Ishikawa (cell line): ENCODE data around the gene YPEL5.

ENCODE experiments used
- CEBPB ChIP-seq: IDR thresholded peaks from 2 replicates; pipeline ENCODE4 v1.6.1; 2012
- CREB1 ChIP-seq: IDR thresholded peaks from 2 replicates; pipeline ENCODE4 v1.6.1; 2012; ENCODE audit warnings: low read depth
- EGR1 ChIP-seq: IDR thresholded peaks from 2 replicates; pipeline ENCODE4 v1.6.1; 2012
- EP300 ChIP-seq: IDR thresholded peaks from 2 replicates; pipeline ENCODE4 v1.6.1; 2012; ENCODE audit warnings: borderline replicate concordance
- FOXM1 ChIP-seq: IDR thresholded peaks from 2 replicates; pipeline ENCODE4 v1.6.1; 2012; ENCODE audit warnings: low read depth, borderline replicate concordance
- NFIC ChIP-seq: IDR thresholded peaks from 2 replicates; pipeline ENCODE4 v1.6.1; 2012
- RAD21 ChIP-seq: IDR thresholded peaks from 2 replicates; pipeline ENCODE4 v1.6.1; 2012; ENCODE audit warnings: low read depth
- TAF1 ChIP-seq: IDR thresholded peaks from 2 replicates; pipeline ENCODE4 v1.6.1; 2012; ENCODE audit warnings: low read depth, mild to moderate bottlenecking
- TCF12 ChIP-seq: IDR thresholded peaks from 2 replicates; pipeline ENCODE4 v1.6.1; 2012; ENCODE audit warnings: low read depth
- TEAD4 ChIP-seq: IDR thresholded peaks from 2 replicates; pipeline ENCODE4 v1.6.1; 2012
- YY1 ChIP-seq: IDR thresholded peaks from 2 replicates; pipeline ENCODE4 v1.6.1; 2012; ENCODE audit warnings: low read depth
- ZBTB7A ChIP-seq: IDR thresholded peaks from 2 replicates; pipeline ENCODE4 v1.6.1; 2012; ENCODE audit warnings: low read depth
- TF ChIP-seq, protein P1 (sequence below): IDR thresholded peaks from 2 replicates; pipeline ENCODE4 v1.6.1; 2012; ENCODE audit warnings: low read depth, mild to moderate bottlenecking
- TF ChIP-seq, protein P2 (sequence below): IDR thresholded peaks from 2 replicates; pipeline ENCODE4 v1.6.1; 2012
- TF ChIP-seq, protein P3 (sequence below): IDR thresholded peaks from 2 replicates; pipeline ENCODE4 v1.6.1; 2012

The YPEL5 gene

DNA sequence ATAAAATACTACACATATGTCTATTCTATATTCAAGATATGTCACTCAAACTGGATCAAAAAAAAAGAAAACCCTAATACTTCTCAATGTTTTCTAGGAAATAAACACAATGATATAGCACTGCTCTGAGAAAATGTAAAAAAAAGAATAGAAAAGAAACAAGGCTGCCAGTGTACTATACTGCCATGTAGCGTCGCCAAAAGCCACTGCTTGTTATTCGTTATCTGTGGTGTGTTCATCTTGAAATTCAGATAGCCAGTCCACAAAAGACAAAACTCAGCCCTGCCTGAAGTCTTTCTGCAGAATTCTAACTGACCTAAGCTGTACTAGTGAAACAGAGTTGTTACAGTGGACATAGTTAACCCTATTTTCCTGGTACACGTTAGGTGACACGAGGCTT is 12.2 kb upstream of the YPEL5 start:
- TF ChIP-seq TEAD4 (no peak), ZBTB7A (no peak), RAD21 (no peak), EGR1 (no peak), YY1 (no peak), NFIC (no peak), EP300 (no peak), CEBPB (no peak), TCF12 (no peak), FOXM1 (no peak), TAF1 (no peak), CREB1 (no peak)
- TF ChIP-seq, protein P1, sequence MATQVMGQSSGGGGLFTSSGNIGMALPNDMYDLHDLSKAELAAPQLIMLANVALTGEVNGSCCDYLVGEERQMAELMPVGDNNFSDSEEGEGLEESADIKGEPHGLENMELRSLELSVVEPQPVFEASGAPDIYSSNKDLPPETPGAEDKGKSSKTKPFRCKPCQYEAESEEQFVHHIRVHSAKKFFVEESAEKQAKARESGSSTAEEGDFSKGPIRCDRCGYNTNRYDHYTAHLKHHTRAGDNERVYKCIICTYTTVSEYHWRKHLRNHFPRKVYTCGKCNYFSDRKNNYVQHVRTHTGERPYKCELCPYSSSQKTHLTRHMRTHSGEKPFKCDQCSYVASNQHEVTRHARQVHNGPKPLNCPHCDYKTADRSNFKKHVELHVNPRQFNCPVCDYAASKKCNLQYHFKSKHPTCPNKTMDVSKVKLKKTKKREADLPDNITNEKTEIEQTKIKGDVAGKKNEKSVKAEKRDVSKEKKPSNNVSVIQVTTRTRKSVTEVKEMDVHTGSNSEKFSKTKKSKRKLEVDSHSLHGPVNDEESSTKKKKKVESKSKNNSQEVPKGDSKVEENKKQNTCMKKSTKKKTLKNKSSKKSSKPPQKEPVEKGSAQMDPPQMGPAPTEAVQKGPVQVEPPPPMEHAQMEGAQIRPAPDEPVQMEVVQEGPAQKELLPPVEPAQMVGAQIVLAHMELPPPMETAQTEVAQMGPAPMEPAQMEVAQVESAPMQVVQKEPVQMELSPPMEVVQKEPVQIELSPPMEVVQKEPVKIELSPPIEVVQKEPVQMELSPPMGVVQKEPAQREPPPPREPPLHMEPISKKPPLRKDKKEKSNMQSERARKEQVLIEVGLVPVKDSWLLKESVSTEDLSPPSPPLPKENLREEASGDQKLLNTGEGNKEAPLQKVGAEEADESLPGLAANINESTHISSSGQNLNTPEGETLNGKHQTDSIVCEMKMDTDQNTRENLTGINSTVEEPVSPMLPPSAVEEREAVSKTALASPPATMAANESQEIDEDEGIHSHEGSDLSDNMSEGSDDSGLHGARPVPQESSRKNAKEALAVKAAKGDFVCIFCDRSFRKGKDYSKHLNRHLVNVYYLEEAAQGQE: no peak
- TF ChIP-seq, protein P2, sequence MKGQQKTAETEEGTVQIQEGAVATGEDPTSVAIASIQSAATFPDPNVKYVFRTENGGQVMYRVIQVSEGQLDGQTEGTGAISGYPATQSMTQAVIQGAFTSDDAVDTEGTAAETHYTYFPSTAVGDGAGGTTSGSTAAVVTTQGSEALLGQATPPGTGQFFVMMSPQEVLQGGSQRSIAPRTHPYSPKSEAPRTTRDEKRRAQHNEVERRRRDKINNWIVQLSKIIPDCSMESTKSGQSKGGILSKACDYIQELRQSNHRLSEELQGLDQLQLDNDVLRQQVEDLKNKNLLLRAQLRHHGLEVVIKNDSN: no peak
- TF ChIP-seq, protein P3, sequence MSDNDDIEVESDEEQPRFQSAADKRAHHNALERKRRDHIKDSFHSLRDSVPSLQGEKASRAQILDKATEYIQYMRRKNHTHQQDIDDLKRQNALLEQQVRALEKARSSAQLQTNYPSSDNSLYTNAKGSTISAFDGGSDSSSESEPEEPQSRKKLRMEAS: no peak

DNA sequence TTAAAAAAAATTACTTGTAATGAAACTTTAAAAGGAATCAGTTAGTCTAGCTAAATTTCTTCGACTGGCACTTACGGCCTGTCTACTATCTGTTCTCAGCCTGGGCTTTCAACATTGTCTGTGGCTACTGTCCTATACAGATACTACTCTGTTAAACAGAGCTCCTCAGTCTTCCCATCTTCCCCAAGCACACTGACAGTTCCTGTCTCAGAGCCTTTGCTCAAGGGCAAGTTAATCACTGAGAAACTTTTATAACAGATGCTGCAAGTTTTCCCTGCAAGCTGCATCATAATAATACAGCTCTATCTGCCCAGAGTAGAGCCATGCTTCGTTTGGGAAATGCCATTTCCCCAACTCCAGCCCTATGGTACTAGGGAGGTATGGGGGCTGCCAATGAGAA is 11.3 kb upstream of the YPEL5 start:
- TF ChIP-seq NFIC (no peak), CREB1 (no peak), TCF12 (no peak), EP300 (no peak), FOXM1 (no peak), EGR1 (no peak), CEBPB (no peak)
- TF ChIP-seq, protein P3: no peak

DNA sequence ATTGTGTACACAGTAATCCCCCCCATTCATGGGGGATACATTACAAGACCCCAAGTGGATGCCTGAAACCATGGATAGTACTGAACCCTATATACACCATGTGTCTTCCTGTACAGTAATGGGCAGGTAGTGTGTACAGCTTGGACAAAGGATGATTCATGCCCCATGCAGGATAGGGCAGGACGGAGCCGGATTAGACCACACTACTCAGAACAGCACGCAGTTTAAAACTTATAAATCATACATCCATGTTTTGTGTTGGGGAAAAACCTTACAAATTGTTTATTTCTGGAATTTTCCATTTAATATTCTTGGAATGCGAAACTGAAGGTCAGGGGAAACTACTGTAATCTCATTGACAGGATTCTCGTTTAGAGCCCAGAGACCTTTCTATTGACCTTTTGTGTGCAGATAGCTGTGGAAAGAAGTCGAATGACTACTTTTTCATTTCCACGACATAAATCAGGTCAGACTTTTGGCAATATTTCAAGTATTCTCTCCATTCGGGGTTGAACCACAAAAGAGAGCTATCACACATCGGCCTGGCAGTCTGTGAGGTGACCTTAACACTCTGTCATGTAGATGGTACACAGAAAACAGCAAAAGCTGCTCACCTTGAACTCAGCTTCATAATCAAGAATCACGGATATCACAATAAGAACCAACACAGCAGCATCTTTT is 9.9 kb upstream of the YPEL5 start:
- no peak for TF ChIP-seq EP300
- TF ChIP-seq, protein P1: no peak
- no peak for TF ChIP-seq ZBTB7A
- no peak for TF ChIP-seq YY1
- TF ChIP-seq, protein P3: no peak
- TF ChIP-seq FOXM1: no peak
- no peak for TF ChIP-seq NFIC
- TF ChIP-seq, protein P2: no peak
- no peak for TF ChIP-seq CREB1
- TF ChIP-seq TAF1: no peak
- no peak for TF ChIP-seq TEAD4
- TF ChIP-seq EGR1: no peak
- TF ChIP-seq CEBPB: no peak
- no peak for TF ChIP-seq RAD21
- no peak for TF ChIP-seq TCF12

DNA sequence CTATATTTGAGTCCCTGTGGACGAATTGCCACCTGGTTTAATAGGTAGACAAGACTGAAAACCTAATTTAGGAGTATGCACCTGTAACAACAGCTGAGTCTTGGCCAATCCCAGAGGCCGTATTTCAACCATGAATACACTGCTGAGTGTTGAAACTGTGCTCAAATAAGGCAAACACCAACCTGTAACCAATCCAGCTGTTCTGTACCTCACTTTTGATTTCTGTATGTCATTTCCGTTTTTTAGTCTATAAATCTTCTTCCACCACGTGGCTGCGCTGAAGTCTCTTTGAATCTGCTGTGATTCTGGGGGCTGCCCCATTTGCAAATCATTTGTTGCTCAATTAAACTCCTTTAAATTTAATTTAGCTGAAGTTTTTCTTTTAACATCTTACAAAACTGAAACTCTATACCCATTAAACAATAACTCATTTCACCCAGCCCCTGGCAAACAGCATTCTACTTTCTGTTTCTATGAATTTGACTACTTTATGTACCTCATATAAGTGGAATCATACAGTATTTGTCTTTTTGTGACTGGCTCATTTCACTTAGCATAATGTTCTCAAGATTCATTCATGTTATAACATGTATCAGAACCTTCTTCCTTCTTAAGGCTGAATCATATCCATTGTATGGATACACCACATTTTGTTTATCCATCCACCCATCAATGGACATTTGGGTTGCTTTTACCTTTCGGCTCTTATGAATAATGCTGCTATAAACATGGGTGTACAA is 7.5 kb upstream of the YPEL5 start:
- TF ChIP-seq TCF12 (no peak), ZBTB7A (no peak), EP300 (no peak)

DNA sequence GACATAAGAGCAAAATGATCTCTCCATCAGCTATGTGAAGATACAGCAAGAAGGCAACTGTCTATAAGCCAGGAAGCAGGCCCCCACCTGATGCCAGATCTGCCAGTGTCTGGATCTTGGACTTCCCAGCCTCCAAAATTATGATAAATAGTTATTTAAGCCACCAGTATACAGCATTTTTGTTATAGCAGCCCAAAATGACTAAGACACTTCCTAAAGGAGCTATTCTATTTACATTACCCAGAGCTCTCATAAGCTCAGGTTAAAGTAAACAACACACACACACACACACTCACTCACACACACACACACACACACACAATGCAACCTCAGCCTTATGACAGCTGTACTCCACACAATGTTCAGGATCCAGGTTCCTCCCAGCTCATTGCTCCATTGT is 5.7 kb upstream of the YPEL5 start:
- TF ChIP-seq, protein P3: no peak
- TF ChIP-seq ZBTB7A (no peak), RAD21 (no peak), YY1 (no peak), TCF12 (no peak), TEAD4 (no peak), EGR1 (no peak), CEBPB (no peak), CREB1 (no peak), TAF1 (no peak), EP300 (no peak), NFIC (no peak)
- TF ChIP-seq, protein P2: no peak
- TF ChIP-seq, protein P1: no peak
